ENCODE results near the gene RPL38. TPM values are rescaled to one million over a fixed set of nuclear protein-coding genes. Genes with fewer than 3 reads are reported as not detected.
A peak's percentile ranks its signal among the peaks of the same experiment; 100 is the strongest.

Gene RPL38
- polyA plus RNA-seq, 1 of the 3 experiments (the other 2 are of a cell fraction): 4,154 TPM

- H3K4me1 ChIP-seq (ENCODE audit: control insufficient read depth in 1 of 2, insufficient read depth in 2 of 2, low read depth in 1 of 2, low read length in 1 of 2): peaks cover 0 to 13% of the 10 kb centered on the region in 2 experiments; a peak in 1 of 4 replicates
- CTCF ChIA-PET: interaction anchor here (0.9 to 9.1 kb wide), 3 partner anchors 12 to 183 kb away, joined by 3 to 284 read pairs (median 6); no protein-coding TSS in a partner anchor
- peaks cover 34% of the 10 kb centered on the region for H3K27me3 ChIP-seq (ENCODE audit: insufficient read depth)
- H4K20me1 ChIP-seq (ENCODE audit: insufficient read depth): no peaks in the 10 kb centered on the region
- H3K9me3 ChIP-seq: no peaks in the 10 kb centered on the region
- no peaks in the 10 kb centered on the region for H3K36me3 ChIP-seq (replicated peaks in 1 of 2; ENCODE audit: control insufficient read depth in 1 of 2, insufficient read depth in 2 of 2, low read length in 1 of 2)
- DNase-seq: peak; percentile 60
- TF ChIP-seq SIN3A (IDR thresholded peaks at IDR 0.05; ENCODE audit: borderline replicate concordance, low read depth, low read length): no peak
- no peak for TF ChIP-seq TEAD4 (IDR thresholded peaks at IDR 0.05; ENCODE audit: borderline replicate concordance, insufficient read depth)
- TF ChIP-seq PBX3 (IDR thresholded peaks at IDR 0.05): no peak
- no peak overlapping the region for H3K4me2 ChIP-seq
- H3K4me3 ChIP-seq (ENCODE audit: low read depth in 2 of 2, low read length in 1 of 2): no peak overlapping the region
- 49% methylated on average over 19 of the region's 30 CpGs for WGBS (ENCODE audit: low lambda C conversion rate)
- no peaks in the 10 kb centered on the region for H3K9me2 ChIP-seq
- H3K9ac ChIP-seq: no peak overlapping the region
- H3K27ac ChIP-seq (ENCODE audit: low read depth in 2 of 2, low read length in 1 of 2): no peak overlapping the region
- POLR2A ChIA-PET: no interaction called here
- no peaks in the 10 kb centered on the region for H3K79me2 ChIP-seq (ENCODE audit: insufficient read depth)
- H3F3A ChIP-seq (replicated peaks; ENCODE audit: insufficient read depth): no peaks in the 10 kb centered on the region
- no peak overlapping the region for H2AFZ ChIP-seq (ENCODE audit: low read depth)
Observed at GRCh38 chr17:74196541-74197317, 6.7 kb upstream of the RPL38 start.

GRCh38 chr17:74197801-74198200, 5.7 kb upstream of the RPL38 start:
- Histone ChIP-seq H3K27me3 (ENCODE audit: insufficient read depth) (peaks cover 34% of the 10 kb centered on the region), H3F3A (replicated peaks; ENCODE audit: insufficient read depth) (no peaks in the 10 kb centered on the region), H3K9me2 (no peaks in the 10 kb centered on the region), H3K9me3 (no peaks in the 10 kb centered on the region), H3K27ac (ENCODE audit: low read depth in 2 of 2, low read length in 1 of 2) (no peak overlapping the region), H3K36me3 (replicated peaks in 1 of 2; ENCODE audit: control insufficient read depth in 1 of 2, insufficient read depth in 2 of 2, low read length in 1 of 2) (no peaks in the 10 kb centered on the region), H3K9ac (no peak overlapping the region), H3K79me2 (ENCODE audit: insufficient read depth) (no peaks in the 10 kb centered on the region), H3K4me2 (no peak overlapping the region), H2AFZ (ENCODE audit: low read depth) (no peak overlapping the region), H3K4me3 (ENCODE audit: low read depth in 2 of 2, low read length in 1 of 2) (no peak overlapping the region), H3K4me1 (ENCODE audit: control insufficient read depth in 1 of 2, insufficient read depth in 2 of 2, low read depth in 1 of 2, low read length in 1 of 2) (peaks cover 0 to 13% of the 10 kb centered on the region in 2 experiments; a peak in 1 of 4 replicates), H4K20me1 (ENCODE audit: insufficient read depth) (no peaks in the 10 kb centered on the region)
- no peak for DNase-seq
- ChIA-PET POLR2A (no interaction called here), CTCF (interaction anchor here (1.4 to 9.1 kb wide), 3 partner anchors 12 to 108 kb away, joined by 6 to 284 read pairs (median 17); no protein-coding TSS in a partner anchor)
- 72% methylated on average over 2 of the region's 2 CpGs for WGBS (ENCODE audit: low lambda C conversion rate)
- no peak for TF ChIP-seq NFIC (IDR thresholded peaks at IDR 0.05; ENCODE audit: borderline replicate concordance)
- no peak for TF ChIP-seq CTCF (IDR thresholded peaks at IDR 0.05)
- TF ChIP-seq GABPA (IDR thresholded peaks at IDR 0.05; ENCODE audit: low read depth): no peak
- TF ChIP-seq POLR2AphosphoS5 (IDR thresholded peaks at IDR 0.05; ENCODE audit: low read depth, low read length): no peak
- no peak for TF ChIP-seq IRF3 (IDR thresholded peaks at IDR 0.05; ENCODE audit: low read depth, low read length)
- TF ChIP-seq USF1 (IDR thresholded peaks at IDR 0.05; ENCODE audit: borderline replicate concordance, low read depth): no peak
- no peak for TF ChIP-seq GATA2 (CRISPR knock-in tag; IDR thresholded peaks at IDR 0.05)
- no peak for TF ChIP-seq TEAD4 (IDR thresholded peaks at IDR 0.05; ENCODE audit: borderline replicate concordance, insufficient read depth)
- TF ChIP-seq SIN3A (IDR thresholded peaks at IDR 0.05; ENCODE audit: borderline replicate concordance, low read depth, low read length): no peak
- no peak for TF ChIP-seq USF2 (IDR thresholded peaks at IDR 0.05; ENCODE audit: borderline replicate concordance, low read depth, low read length)

All from SK-N-SH (cell line).